Nephron (organoid): ENCODE data around the gene DDX23.
A peak's percentile ranks its signal among the peaks of the same experiment; 100 is the strongest.

Experiments
- H3K27ac Mint-ChIP-seq, 3 experiments: 2 replicates each; pipeline ENCODE4 v1.8.0; 2020; ENCODE audit warnings: mixed read lengths in 3 of 3, mild to moderate bottlenecking in 2 of 3, moderate library complexity in 1 of 3
- H3K27me3 Mint-ChIP-seq: 2 replicates; pipeline ENCODE4 v1.8.0; 2021; ENCODE audit warnings: low read depth, mild to moderate bottlenecking, moderate library complexity, mixed read lengths
- H3K36me3 Mint-ChIP-seq: 2 replicates; pipeline ENCODE4 v1.8.0; 2020; ENCODE audit warnings: low read depth, mixed read lengths
- H3K4me1 Mint-ChIP-seq: 2 replicates; pipeline ENCODE4 v1.8.0; 2020; ENCODE audit warnings: mixed read lengths
- H3K4me3 Mint-ChIP-seq, 3 experiments: 2 replicates each; pipeline ENCODE4 v1.8.0; 2020; ENCODE audit warnings: mild to moderate bottlenecking in 3 of 3, mixed read lengths in 3 of 3, moderate library complexity in 2 of 3
- H3K9me3 Mint-ChIP-seq: 2 replicates; pipeline ENCODE4 v1.8.0; 2020; ENCODE audit warnings: mixed read lengths
- TF ChIP-seq, protein P1 (sequence below), 3 experiments: fragments of 200-600 bp; sonication (generic); IDR thresholded peaks; one replicate each; pipeline ENCODE4 v1.5.0; 2021; ENCODE audit warnings: antibody characterized with exemption in 3 of 3; ENCODE audit not compliant: unreplicated experiment in 3 of 3

The DDX23 gene

DNA sequence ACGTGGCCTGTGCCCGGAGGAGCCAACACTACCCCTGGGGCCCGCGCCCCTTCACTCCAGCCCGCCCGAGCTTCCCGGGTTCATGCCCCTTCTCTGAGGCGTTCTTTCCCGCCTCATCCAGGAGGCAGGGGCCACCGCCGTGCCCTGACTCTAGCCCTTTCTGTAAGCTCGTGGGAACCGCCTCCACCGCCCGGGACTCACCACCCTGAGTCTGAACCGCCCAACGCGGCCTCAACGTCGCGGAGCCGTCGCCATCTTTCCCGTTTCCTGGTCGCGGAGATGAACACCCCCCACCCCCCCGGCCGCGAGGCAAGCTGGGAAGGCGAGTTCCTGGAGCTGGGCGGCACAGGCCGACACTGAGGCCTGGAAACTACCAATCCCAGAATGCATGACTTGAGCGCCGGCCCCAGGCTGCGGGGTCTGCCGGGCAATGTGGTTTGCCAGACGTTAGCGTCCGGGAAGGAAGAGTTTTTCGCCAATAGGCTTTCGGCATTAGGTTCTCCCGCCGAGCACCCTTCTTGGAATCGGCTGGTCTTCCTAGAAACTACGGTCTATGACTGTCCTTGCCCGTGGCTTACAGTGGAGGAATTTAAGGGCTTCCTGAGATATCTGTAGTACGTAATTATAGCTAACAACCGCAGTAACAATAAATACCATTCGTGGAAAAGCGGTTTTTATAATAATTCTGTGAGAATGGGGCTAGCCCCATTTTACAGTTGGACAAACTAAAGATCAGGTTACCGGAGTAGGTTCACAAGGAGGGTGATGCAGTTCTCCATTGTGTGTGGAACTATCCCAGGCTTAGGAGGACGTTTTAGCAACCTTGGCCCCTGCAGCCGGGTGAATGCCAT, at the start of gene DDX23:
TSS of gene DDX23 (minus strand) at position 281 of the 851 bp plus-strand sequence. CDS start 6,381 bp downstream, outside the sequence.
- Mint-ChIP-seq H3K4me1 (peaks cover 30% of the 10 kb centered on the region), H3K27me3 (no peaks in the 10 kb centered on the region), H3K36me3 (peaks cover 5% of the 10 kb centered on the region), H3K9me3 (no peaks in the 10 kb centered on the region), H3K4me3 (peak within 1 kb of the TSS; percentile 98 to 99 (median 99)), H3K27ac (peak within 1 kb of the TSS; percentile 83 to 96 (median 96))
- TF ChIP-seq, protein P1, sequence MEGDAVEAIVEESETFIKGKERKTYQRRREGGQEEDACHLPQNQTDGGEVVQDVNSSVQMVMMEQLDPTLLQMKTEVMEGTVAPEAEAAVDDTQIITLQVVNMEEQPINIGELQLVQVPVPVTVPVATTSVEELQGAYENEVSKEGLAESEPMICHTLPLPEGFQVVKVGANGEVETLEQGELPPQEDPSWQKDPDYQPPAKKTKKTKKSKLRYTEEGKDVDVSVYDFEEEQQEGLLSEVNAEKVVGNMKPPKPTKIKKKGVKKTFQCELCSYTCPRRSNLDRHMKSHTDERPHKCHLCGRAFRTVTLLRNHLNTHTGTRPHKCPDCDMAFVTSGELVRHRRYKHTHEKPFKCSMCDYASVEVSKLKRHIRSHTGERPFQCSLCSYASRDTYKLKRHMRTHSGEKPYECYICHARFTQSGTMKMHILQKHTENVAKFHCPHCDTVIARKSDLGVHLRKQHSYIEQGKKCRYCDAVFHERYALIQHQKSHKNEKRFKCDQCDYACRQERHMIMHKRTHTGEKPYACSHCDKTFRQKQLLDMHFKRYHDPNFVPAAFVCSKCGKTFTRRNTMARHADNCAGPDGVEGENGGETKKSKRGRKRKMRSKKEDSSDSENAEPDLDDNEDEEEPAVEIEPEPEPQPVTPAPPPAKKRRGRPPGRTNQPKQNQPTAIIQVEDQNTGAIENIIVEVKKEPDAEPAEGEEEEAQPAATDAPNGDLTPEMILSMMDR (IDR thresholded peaks at IDR 0.05; ENCODE audit: unreplicated experiment in 3 of 3) = no peak

GRCh38 chr12:48901278-48901677, 49.3 kb upstream of the DDX23 start:
- Mint-ChIP-seq H3K4me3 (no peak overlapping the region), H3K27me3 (peaks cover 3% of the 10 kb centered on the region), H3K9me3 (no peaks in the 10 kb centered on the region), H3K36me3 (no peaks in the 10 kb centered on the region), H3K27ac (no peak overlapping the region), H3K4me1 (no peaks in the 10 kb centered on the region)
- TF ChIP-seq, protein P1 (IDR thresholded peaks at IDR 0.05; ENCODE audit: unreplicated experiment in 3 of 3) = no peak

GRCh38 chr12:48899651-48900050, 47.7 kb upstream of the DDX23 start:
- Mint-ChIP-seq H3K4me3 (no peak overlapping the region), H3K9me3 (no peaks in the 10 kb centered on the region), H3K36me3 (no peaks in the 10 kb centered on the region), H3K4me1 (no peaks in the 10 kb centered on the region), H3K27me3 (peaks cover 8% of the 10 kb centered on the region), H3K27ac (no peak overlapping the region)
- TF ChIP-seq, protein P1 (IDR thresholded peaks at IDR 0.05; ENCODE audit: unreplicated experiment in 3 of 3) = no peak

- Mint-ChIP-seq H3K9me3 (no peaks in the 10 kb centered on the region), H3K4me1 (peaks cover 5% of the 10 kb centered on the region), H3K4me3 (no peak overlapping the region), H3K27me3 (peaks cover 34% of the 10 kb centered on the region), H3K27ac (no peak overlapping the region), H3K36me3 (no peaks in the 10 kb centered on the region)
- TF ChIP-seq, protein P1 (IDR thresholded peaks at IDR 0.05; ENCODE audit: unreplicated experiment in 3 of 3) = no peak
Observed at GRCh38 chr12:48894271-48894670, 42.3 kb upstream of the DDX23 start.

DNA sequence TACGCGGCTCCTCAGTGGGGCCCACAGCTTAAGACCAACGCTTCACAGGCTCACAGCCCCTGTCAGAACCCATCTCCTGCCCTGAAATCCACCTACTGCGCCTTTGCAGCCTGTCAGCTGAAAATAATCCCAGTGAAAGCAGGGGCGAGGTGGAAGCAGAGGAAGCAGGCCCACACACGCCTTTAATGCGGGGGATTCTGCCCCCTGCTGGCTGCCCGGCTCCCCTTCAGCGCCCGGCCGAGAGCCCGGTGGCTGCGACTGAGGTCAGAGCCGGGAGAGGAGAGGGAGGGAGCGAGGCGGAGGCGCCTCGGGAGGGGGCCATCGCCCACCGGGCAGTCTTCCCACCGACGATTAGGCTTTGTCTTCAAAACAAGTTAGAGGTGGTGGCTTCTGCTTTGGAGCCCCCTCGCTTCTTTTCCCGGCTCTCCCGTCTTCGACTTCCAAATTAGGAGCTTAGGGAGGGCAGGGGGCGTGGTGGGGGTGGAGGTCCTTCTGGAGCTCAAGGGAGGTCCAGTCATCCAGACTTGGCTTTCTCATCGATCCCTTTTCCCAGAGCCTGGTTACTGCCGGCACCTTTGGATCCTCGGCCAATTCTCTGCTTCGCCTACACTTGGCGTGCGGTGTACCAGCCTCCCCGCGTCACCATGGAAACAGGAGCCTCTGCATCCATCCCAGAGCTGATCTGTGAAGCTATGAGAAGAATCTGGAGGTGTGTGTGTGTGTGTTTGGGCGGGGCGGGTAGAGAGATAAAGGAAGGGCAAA, 38.9 kb upstream of the DDX23 start:
- peak overlapping the region; percentile 66 to 75 (median 74) for H3K4me3 Mint-ChIP-seq
- H3K36me3 Mint-ChIP-seq = no peaks in the 10 kb centered on the region
- H3K9me3 Mint-ChIP-seq = no peaks in the 10 kb centered on the region
- peaks cover 31% of the 10 kb centered on the region for H3K27me3 Mint-ChIP-seq
- H3K4me1 Mint-ChIP-seq = peaks cover 5% of the 10 kb centered on the region
- H3K27ac Mint-ChIP-seq = peak overlapping the region in 2 of 3 experiments; percentile 79 to 89
- TF ChIP-seq, protein P1 (IDR thresholded peaks at IDR 0.05; ENCODE audit: unreplicated experiment in 3 of 3) = peak; percentile 93 to 97 (median 97)
